Measurements from ENCODE around the gene PDCD1LG2. TPM values are rescaled to one million over a fixed set of nuclear protein-coding genes. Genes with fewer than 3 reads are reported as not detected.

The PDCD1LG2 gene
- polyA plus RNA-seq, 3 donors = 0.16 to 0.41 (median 0.17) TPM

GRCh38 chr9:5529683-5530221 is 19.4 kb downstream of the PDCD1LG2 start:
- Histone ChIP-seq H3K79me2 (ENCODE audit: insufficient read depth, low read length) (no peaks in the 10 kb centered on the region), H3K4me2 (replicated peaks; ENCODE audit: extremely low read depth, low read length, poor library complexity, severe bottlenecking) (no peak overlapping the region), H4K20me1 (ENCODE audit: insufficient read depth, low read length) (no peaks in the 10 kb centered on the region), H3K27ac (ENCODE audit: low read depth in 1 of 2, low read length in 2 of 2) (no peak overlapping the region), H3K36me3 (replicated peaks in 1 of 2; ENCODE audit: control insufficient read depth in 1 of 2, insufficient read depth in 2 of 2, low read length in 2 of 2) (no peaks in the 10 kb centered on the region), H2AFZ (ENCODE audit: insufficient read depth, low read depth, low read length, poor library complexity, severe bottlenecking) (no peak overlapping the region), H3K9ac (ENCODE audit: insufficient read depth, low read length, poor library complexity, severe bottlenecking) (no peak overlapping the region), H3K9me3 (replicated peaks in 1 of 2; ENCODE audit: control insufficient read depth in 1 of 2, insufficient read depth in 1 of 2, low read length in 2 of 2) (no peaks in the 10 kb centered on the region), H3K4me1 (ENCODE audit: control insufficient read depth in 1 of 2, insufficient read depth in 2 of 2, low read length in 2 of 2) (peaks cover 14 to 17% of the 10 kb centered on the region in 2 donors), H3K4me3 (replicated peaks in 1 of 3; ENCODE audit: low read depth in 2 of 3, low read length in 3 of 3) (no peak overlapping the region), H3K27me3 (ENCODE audit: control insufficient read depth in 2 of 2, insufficient read depth in 2 of 2, low read length in 2 of 2) (no peaks in the 10 kb centered on the region)
- intact Hi-C loops (cut with micrococcal nuclease) = no loop called here
- DNase-seq = peak in 1 of 3 donors; percentile 36
- no peak overlapping the region for H3K4me3 Mint-ChIP-seq
- TF ChIP-seq CTCF (IDR thresholded peaks at IDR 0.05) = no peak
- H3K9me3 Mint-ChIP-seq = no peaks in the 10 kb centered on the region
- no peaks in the 10 kb centered on the region for H3K27me3 Mint-ChIP-seq (ENCODE audit: low read depth in 3 of 3)
- no CpG with 5 or more reads among the region's 4 CpGs for WGBS (ENCODE audit: insufficient coverage)
- H3K27ac Mint-ChIP-seq = peak overlapping the region in 1 of 7 donors; percentile 40
- H3K36me3 Mint-ChIP-seq = no peaks in the 10 kb centered on the region
- peaks cover 17% of the 10 kb centered on the region for H3K4me1 Mint-ChIP-seq

GRCh38 chr9:5531101-5531882 is 21.0 kb downstream of the PDCD1LG2 start:
- no peak overlapping the region for H3K4me3 ChIP-seq (replicated peaks in 1 of 3; ENCODE audit: low read depth in 2 of 3, low read length in 3 of 3)
- no peak overlapping the region for H3K9ac ChIP-seq (ENCODE audit: insufficient read depth, low read length, poor library complexity, severe bottlenecking)
- TF ChIP-seq CTCF (IDR thresholded peaks at IDR 0.05) = no peak
- no peaks in the 10 kb centered on the region for H3K36me3 Mint-ChIP-seq
- no peaks in the 10 kb centered on the region for H3K9me3 Mint-ChIP-seq
- DNase-seq = peak; percentile 30 to 77 (median 38)
- no peak overlapping the region for H3K4me2 ChIP-seq (replicated peaks; ENCODE audit: extremely low read depth, low read length, poor library complexity, severe bottlenecking)
- no peaks in the 10 kb centered on the region for H4K20me1 ChIP-seq (ENCODE audit: insufficient read depth, low read length)
- WGBS (ENCODE audit: insufficient coverage) = no CpG with 5 or more reads among the region's 2 CpGs
- peak overlapping the region in 1 of 2 donors; percentile 42 for H3K27ac ChIP-seq (ENCODE audit: low read depth in 1 of 2, low read length in 2 of 2)
- no peaks in the 10 kb centered on the region for H3K27me3 Mint-ChIP-seq (ENCODE audit: low read depth in 3 of 3)
- intact Hi-C loops (cut with micrococcal nuclease) = no loop called here
- peaks cover 16 to 21% of the 10 kb centered on the region in 2 donors for H3K4me1 ChIP-seq (ENCODE audit: control insufficient read depth in 1 of 2, insufficient read depth in 2 of 2, low read length in 2 of 2)
- peak overlapping the region in 1 of 2 donors; percentile 19 for H3K4me3 Mint-ChIP-seq
- H3K36me3 ChIP-seq (replicated peaks in 1 of 2; ENCODE audit: control insufficient read depth in 1 of 2, insufficient read depth in 2 of 2, low read length in 2 of 2) = no peaks in the 10 kb centered on the region
- peak overlapping the region in 5 of 7 donors; percentile 22 to 77 (median 40) for H3K27ac Mint-ChIP-seq
- H3K4me1 Mint-ChIP-seq = peaks cover 20% of the 10 kb centered on the region
- no peaks in the 10 kb centered on the region for H3K79me2 ChIP-seq (ENCODE audit: insufficient read depth, low read length)
- no peaks in the 10 kb centered on the region for H3K27me3 ChIP-seq (ENCODE audit: control insufficient read depth in 2 of 2, insufficient read depth in 2 of 2, low read length in 2 of 2)
- H2AFZ ChIP-seq (ENCODE audit: insufficient read depth, low read depth, low read length, poor library complexity, severe bottlenecking) = no peak overlapping the region
- no peaks in the 10 kb centered on the region for H3K9me3 ChIP-seq (replicated peaks in 1 of 2; ENCODE audit: control insufficient read depth in 1 of 2, insufficient read depth in 1 of 2, low read length in 2 of 2)
